Renal pelvis (tissue), 4 donors: ENCODE measurements around the gene PLEKHG2. TPM values are rescaled to one million over a fixed set of nuclear protein-coding genes. Genes with fewer than 3 reads are reported as not detected.
A peak's percentile ranks its signal among the peaks of the same experiment; 100 is the strongest.

Experiments used
- DNase-seq: peaks from one replicate; pipeline ENCODE4 v3.0.0-alpha.2; 2013
- polyA plus RNA-seq, 3 donors: library from polyadenylated mRNA; unstranded; fragments of 120-200 nt; gene quantifications; one replicate each; pipeline ENCODE4 v1.2.1, GENCODE V29; 2013; ENCODE audit not compliant: insufficient read length in 3 of 3

The PLEKHG2 gene
- polyA plus RNA-seq, 3 donors = 81.8 to 135 (median 87.0) TPM

DNA sequence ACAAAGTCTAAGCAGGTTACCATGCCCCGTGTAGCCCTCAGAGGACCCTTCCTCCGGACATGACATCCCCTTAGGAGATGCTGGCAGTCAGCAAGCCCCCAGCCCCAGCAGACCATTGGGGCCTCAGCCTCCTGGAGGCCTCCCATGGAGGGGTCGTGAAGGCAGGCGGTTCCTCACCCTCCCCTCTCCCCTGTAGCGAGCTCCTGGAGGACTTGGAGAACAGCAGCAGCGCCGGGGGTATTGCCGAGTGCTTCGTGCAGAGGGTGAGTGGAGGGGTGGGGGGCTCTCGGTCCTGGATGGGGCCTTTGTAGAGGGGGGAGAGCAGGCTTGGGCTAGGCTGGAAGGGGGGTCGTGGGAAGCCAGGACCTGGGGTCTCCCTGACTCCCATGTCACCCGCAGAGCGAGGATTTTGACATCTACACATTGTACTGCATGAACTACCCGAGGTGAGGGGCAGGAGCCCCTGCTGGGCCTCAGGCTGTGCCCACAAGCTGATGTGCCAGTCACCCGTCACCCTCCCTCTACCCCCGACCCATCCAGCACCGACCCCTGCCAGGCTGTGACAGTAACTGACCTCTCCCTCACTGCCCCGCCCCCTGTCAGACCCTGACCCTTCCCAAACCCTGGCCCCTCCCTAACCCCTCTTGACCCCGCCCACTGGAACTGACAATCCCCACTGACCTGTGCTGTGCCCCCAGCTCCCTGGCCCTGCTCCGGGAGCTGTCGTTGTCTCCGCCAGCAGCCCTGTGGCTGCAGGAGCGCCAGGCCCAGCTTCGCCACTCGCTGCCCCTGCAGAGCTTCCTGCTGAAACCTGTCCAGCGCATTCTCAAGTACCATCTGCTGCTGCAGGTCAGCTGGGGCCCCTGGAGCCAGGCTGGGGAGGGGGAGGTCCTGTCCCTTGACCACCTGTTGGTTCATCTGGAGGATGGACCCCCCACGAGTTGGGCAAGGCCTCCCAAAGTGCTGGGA is 4.0 kb downstream of the PLEKHG2 start:
- DNase-seq = no peak

- DNase-seq = no peak
Observed at GRCh38 chr19:39417463-39418181, 5.2 kb downstream of the PLEKHG2 start.

DNA sequence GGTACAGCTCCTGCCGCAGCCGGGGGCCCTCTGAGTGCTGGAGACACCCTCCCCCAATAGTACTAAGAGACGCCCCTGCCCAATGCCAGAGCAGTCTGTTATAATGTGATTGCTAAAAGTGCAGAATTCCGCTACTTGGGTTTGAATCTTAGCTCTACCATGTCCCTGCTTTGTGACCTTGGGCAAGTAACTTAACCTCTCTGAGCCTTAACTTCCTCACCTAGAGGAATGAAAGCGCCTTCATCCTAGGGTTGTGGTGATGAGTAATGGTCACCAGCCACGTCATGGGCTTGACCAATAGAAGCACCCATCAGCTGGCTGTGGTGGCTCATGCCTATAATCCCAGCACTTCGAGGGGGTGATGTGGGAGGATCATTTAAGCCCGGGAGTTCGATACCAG is 6.5 kb downstream of the PLEKHG2 start:
- no peak for DNase-seq

- no peak for DNase-seq
Observed at GRCh38 chr19:39420769-39421168, 8.3 kb downstream of the PLEKHG2 start.

DNA sequence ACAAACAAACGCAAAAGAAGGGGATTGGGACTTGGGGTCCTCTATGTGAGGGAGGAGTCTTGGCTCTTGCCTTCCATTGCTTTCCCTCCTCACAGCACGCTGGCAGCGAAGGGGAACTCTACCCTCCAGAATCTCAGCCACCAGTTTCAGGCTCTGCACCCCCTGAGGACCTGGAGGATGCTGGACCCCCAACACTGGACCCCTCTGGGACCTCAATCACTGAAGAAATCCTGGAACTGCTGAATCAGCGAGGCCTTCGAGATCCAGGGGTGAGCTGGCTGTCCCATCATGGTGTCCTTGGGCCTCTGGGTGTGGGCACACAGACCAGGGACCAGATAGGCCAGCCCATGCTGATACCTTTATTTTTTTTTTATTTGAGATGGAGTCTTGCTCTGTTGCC is 9.6 kb downstream of the PLEKHG2 start:
- DNase-seq = no peak

DNA sequence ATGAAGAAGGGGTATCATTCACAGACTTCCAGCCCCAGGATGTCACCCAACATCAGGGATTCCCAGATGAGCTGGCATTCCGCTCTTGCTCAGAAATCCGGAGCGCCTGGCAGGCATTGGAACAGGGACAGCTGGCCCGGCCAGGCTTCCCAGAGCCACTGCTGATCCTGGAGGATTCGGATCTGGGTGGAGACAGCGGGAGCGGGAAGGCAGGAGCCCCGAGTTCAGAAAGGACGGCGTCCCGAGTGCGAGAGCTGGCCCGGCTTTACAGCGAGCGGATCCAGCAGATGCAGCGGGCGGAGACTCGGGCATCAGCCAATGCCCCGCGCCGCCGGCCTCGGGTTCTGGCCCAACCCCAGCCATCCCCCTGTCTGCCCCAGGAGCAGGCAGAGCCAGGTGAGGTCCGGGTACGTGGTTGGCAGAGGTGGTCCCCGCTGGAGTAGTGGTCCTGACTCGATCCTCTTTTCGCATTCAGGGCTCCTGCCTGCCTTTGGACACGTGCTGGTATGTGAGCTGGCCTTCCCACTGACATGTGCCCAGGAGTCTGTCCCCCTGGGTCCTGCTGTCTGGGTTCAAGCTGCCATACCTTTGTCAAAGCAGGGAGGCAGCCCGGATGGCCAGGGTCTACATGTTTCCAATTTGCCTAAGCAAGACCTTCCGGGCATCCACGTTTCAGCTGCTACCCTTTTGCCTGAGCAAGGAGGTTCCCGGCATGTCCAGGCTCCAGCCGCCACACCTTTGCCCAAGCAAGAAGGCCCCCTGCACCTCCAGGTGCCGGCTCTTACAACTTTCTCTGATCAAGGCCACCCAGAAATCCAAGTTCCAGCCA is 11.0 kb downstream of the PLEKHG2 start:
- no peak for DNase-seq

DNA sequence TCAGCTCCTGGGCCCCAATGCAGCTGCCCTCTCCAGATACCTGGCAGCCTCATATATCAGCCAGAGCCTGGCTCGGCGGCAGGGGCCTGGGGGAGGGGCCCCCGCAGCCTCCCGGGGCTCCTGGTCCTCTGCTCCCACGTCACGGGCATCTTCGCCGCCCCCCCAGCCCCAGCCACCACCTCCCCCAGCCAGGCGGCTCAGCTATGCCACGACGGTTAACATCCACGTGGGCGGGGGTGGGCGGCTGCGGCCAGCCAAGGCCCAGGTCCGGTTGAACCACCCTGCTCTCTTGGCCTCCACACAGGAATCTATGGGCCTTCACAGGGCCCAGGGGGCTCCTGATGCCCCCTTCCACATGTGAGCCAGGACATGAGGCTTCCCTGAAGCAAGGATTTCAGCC is 12.5 kb downstream of the PLEKHG2 start:
- DNase-seq = no peak

DNA sequence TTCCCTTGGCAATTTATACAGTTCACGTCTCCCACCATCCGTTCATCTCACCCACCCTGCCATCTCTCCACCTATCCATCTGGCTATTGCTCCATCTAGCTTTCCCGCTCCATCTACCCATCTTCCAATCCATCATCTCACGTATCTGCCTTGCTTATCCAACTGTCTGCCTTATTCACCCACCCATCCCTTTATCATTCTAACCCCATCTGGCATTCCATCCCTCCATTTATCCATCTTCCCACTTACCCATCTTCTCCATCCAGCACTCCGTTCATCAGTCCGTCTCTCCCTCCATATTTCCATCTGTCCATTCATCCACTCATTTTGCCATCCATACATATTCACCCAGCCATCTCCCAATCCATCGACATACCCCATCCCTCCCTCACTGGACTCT is 13.3 kb downstream of the PLEKHG2 start:
- DNase-seq = no peak

DNA sequence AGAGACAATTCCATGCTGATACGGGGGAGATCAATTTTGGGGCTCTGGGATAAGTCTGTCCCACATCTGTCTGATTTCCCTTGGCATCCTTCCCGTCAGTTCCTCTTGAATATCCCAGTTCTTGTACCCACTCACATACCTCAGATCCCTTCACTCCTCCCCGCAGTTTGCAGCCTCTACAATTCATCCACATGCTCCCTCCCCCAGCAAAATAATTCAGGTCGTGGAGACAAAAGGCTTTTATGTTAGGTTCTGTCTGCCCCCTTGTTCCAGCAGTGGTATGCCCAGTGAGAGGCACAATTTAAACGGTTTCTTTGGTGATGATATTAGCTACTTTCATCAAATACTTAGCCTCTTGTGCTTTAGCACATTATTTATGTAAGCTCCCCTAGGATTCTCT is 13.7 kb downstream of the PLEKHG2 start:
- DNase-seq = no peak

GRCh38 chr19:39427707-39428106 is 15.2 kb downstream of the PLEKHG2 start:
- no peak for DNase-seq

DNA sequence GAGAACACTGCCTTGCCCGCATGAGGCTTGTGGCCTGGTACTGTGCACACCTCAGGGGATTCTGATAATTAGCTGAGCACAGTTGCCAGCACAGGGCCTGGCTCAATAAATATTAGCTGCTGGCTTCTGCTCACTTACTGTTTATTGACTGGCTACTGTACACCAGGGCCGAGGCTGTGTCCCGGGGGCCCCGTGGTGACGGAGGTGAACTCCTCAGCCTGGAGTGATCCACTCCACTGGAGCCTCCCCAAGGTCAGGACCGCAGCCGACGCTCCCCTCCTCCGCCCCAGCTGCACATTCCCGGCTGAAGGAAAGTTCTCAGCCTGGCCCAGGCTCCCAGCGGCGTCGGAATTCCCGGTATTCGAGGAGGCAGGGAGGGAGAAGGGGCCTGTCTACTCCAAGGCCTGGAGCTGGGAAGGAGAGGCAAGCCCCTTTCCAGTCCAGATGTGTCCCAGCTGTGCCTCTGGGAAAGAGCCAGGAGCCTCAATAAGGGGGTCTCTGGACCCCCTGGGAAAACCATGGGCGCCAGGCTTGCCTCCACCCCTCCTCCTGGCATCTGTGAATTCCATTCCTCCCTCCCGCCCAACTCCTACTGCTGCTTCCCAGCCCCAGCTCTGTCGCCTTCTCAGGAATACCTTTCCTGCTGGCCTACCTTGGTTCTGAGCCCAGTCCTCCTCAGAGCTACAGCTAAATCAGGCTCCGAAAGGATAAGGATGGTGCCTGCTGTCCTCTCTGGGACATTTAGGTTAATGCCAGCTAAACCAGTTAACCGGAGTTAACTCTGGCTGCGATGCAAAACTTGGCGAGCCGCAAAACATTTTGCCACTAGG is 16.0 kb downstream of the PLEKHG2 start:
- DNase-seq = peak; percentile 90

GRCh38 chr19:39430675-39431593 is 18.5 kb downstream of the PLEKHG2 start:
- no peak for DNase-seq

- DNase-seq = no peak
Observed at GRCh38 chr19:39432677-39433025, 20.2 kb downstream of the PLEKHG2 start.

GRCh38 chr19:39433480-39434079 is 21.1 kb downstream of the PLEKHG2 start:
- no peak for DNase-seq

DNA sequence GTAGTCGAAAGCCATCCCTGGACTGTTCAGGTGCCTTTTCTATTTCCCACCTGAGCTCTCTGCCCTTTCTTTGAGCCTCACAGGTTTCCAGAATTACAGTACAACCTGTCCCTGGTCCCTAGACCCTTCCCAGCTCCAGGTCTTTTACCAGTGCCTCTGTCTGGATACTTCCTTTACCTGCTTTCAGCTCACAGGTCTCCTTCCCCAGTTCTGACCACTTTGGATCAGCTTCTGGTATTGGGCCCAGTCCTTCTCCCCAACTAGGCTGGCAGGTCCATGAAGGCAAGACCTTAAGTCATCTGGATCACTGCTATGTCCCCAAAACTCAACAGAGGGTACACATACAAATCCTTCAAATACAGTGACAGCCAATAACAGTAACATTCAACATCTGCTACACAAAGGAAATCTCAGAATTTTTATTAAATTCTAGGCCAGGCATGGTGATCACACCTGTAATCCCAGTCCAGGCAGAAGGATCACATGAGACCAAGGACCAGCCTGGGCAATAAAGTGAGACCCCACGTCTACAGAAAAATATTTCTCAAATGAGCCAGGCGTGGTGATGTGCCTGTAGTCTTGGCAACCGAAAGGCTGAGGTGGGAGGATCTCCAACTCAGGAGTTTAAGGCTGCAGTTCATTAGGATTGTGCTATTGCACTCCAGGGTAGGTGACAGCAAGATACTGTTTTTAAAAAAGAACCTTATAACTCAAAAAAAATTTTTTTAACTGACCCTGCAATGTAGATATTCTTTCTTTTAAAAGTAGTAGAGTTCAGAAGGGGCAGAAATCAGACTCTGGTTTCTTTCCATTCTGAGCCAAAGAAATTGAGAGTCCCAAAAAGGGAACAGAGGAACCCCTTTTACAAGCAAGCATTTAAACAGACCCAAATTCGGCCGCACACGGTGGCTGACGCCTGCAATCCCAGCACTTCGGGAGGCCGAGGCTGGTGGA is 21.9 kb downstream of the PLEKHG2 start:
- DNase-seq = no peak

GRCh38 chr19:39435499-39436349 is 23.3 kb downstream of the PLEKHG2 start, which contains the start of gene RPS16:
RPS16 (minus strand) TSS chr19:39435949; CDS start chr19:39435895, 54 bp downstream.
- peak; percentile 97 for DNase-seq

GRCh38 chr19:39436350-39436716 is 23.9 kb downstream of the PLEKHG2 start:
- no peak for DNase-seq
